Measurements from ENCODE around the gene LTBR.

Gene LTBR

DNA sequence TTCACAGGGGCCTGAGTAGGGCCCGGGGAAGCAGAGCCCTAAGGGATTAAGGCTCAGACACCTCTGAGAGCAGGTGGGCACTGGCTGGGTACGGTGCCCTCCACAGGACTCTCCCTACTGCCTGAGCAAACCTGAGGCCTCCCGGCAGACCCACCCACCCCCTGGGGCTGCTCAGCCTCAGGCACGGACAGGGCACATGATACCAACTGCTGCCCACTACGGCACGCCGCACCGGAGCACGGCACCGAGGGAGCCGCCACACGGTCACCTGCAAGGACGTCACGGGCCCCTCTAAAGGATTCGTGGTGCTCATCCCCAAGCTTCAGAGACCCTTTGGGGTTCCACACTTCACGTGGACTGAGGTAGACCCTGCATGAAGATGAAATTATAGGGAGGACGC, 7.1 kb downstream of the LTBR start:
- no peak for DNase-seq
- no peak for TF ChIP-seq GATA1 (IDR thresholded peaks at IDR 0.05; ENCODE audit: low read depth, low read length)
- TF ChIP-seq POLR2A (IDR thresholded peaks at IDR 0.05; ENCODE audit: low read length): no peak

GRCh38 chr12:6392504-6392903, 8.5 kb downstream of the LTBR start:
- TF ChIP-seq GATA1 (IDR thresholded peaks at IDR 0.05; ENCODE audit: low read depth, low read length) (no peak), POLR2A (IDR thresholded peaks at IDR 0.05; ENCODE audit: low read length) (no peak)
- DNase-seq: no peak

- TF ChIP-seq GATA1 (IDR thresholded peaks at IDR 0.05; ENCODE audit: low read depth, low read length) (no peak), POLR2A (IDR thresholded peaks at IDR 0.05; ENCODE audit: low read length) (no peak)
- no peak for DNase-seq
Observed at GRCh38 chr12:6393109-6393508, 9.1 kb downstream of the LTBR start.

DNA sequence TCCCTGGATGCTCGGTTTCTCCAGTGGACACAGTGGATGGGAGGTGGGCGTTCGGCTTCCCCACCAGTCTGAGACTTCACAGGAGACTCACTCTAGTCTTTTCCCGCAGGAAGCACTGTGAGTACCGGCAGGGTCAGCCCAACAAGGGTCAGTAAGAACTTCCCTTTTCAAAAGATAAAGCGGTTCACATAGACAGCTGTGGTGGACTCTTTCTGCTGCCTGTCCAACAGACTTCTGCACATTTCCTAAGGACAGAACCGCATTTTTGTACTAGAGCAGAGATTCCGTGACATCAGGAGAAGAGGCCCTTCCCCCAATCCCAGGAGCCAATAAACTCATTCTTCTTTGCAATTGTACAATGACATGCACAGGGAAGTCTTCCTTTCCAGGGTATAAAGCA, 10.4 kb downstream of the LTBR start:
- no peak for TF ChIP-seq GATA1 (IDR thresholded peaks at IDR 0.05; ENCODE audit: low read depth, low read length)
- no peak for TF ChIP-seq POLR2A (IDR thresholded peaks at IDR 0.05; ENCODE audit: low read length)
- no peak for DNase-seq

DNA sequence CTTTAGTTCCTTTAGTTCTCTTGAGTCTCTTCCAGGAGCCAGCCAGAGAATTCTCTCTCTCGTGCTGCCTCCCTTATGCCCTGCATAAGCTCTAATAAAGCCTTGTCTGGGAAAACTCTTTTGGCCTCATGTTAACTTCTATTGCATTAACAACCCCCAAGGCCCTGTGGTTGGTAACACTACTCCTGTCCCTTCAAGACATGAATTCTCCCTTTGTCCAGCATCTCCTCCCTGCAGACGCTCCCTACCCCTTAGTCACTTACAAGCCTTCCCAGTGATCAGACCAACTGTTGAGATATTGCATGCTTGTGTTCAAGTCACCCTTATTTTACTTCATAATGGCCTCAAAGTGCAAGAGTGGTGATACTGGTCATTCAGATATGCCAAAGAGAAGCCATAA, 12.1 kb downstream of the LTBR start:
- TF ChIP-seq GATA1 (IDR thresholded peaks at IDR 0.05; ENCODE audit: low read depth, low read length) (no peak), POLR2A (IDR thresholded peaks at IDR 0.05; ENCODE audit: low read length) (no peak)
- no peak for DNase-seq

DNA sequence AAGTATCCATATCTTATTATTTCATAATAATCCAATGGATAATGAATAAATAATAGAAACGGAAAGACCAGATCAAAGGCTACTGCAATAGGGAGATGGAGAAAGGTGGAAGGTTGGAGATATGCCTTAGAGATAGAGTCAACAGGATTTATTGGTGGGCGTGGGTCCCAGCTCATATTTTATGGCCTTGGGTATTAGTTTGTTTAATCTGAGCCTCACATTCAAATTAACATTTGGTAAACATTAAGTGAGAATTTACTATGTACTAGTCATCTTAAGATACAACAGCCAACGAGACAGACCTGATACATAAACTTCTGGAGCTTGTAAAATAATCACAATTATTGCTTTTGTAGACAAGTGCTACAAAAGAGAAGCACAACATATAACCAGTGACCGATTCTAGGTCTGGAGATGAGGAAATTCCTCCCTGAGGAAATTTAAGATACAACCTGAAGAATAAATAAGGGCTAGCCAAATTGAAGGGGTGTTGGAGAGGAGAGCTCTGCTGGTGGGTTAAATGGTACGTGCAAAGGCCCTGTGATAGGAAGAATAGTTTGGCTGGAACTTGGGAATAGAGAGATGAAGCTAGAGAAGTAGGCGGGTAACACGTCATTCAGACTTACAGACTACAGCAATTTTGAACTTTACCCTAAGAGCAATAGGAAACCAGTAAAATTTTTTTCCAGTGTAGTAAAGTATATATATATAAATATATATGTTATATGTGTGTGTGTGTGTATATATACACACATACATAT, 16.1 kb downstream of the LTBR start:
- DNase-seq: no peak
- TF ChIP-seq POLR2A (IDR thresholded peaks at IDR 0.05; ENCODE audit: low read length) (no peak), GATA1 (IDR thresholded peaks at IDR 0.05; ENCODE audit: low read depth, low read length) (no peak)

DNA sequence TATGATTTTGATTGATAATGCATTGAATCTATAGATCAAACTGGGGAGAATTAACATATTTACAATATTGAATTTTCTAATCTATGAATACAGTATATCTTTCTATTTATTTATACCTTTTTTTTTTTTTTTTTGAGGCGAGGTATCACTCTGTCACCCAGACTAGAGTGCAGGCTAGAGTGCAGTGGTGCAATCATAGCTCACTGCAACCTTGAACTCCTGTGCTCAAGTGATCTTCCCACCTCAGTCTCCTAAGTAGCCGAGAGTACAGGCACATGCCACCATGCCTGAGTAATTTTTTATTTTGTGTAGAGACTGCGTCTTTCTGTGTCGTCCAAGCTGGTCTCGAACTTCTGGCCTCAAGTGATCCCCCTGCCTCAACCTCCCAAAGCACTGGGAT, 20.4 kb downstream of the LTBR start:
- no peak for DNase-seq
- no peak for TF ChIP-seq POLR2A (IDR thresholded peaks at IDR 0.05; ENCODE audit: low read length)
- TF ChIP-seq GATA1 (IDR thresholded peaks at IDR 0.05; ENCODE audit: low read depth, low read length): no peak

DNA sequence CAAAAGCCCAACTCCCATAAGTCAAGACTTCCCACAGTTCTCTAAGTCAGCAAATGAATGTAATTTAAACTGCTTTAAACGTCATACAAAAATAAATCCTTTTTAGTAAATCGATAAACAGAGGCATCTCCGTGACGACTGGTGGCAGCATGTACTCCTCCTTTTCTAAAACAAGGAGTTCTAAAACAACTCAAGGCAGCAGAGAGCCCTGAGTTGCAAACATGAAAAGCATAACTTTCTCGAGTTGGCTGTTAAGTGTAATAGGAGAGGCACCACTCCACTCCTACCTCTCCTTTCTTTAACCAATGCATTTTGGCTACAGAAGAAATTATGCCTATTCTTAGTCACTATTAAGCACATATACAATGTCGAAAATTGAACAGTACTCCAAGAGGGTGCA, 22.0 kb downstream of the LTBR start:
- TF ChIP-seq GATA1 (IDR thresholded peaks at IDR 0.05; ENCODE audit: low read depth, low read length) (no peak), POLR2A (IDR thresholded peaks at IDR 0.05; ENCODE audit: low read length) (no peak)
- no peak for DNase-seq

- TF ChIP-seq POLR2A (IDR thresholded peaks at IDR 0.05; ENCODE audit: low read length) (no peak), GATA1 (IDR thresholded peaks at IDR 0.05; ENCODE audit: low read depth, low read length) (no peak)
- no peak for DNase-seq
Observed at GRCh38 chr12:6407236-6407954, 23.4 kb downstream of the LTBR start.

GRCh38 chr12:6416596-6416995, 32.6 kb downstream of the LTBR start:
- no peak for DNase-seq

DNA sequence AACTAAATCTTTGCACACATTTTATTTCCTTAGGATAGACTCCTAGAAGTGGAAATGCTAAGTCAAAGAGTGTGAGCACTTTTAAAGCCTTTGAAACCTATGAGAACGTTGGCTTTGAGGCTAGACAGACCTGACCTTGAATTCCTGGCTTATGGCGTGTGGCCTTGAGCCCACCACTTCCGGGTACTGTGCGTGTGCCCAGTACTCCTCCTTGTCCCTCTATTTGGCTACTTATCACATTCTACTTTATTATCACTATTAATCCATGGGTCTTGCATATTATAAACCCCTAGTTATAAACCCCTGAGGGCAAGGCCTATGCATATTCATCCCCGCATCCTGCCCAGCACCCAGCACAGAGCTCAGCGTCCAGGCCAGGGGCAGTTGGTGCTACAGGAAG, 34.8 kb downstream of the LTBR start:
- no peak for DNase-seq
- TF ChIP-seq POLR2A (IDR thresholded peaks at IDR 0.05; ENCODE audit: low read length) (no peak), GATA1 (IDR thresholded peaks at IDR 0.05; ENCODE audit: low read depth, low read length) (no peak)

More at GRCh38 chr12:6416596-6416995, 32.6 kb downstream of the LTBR start:
- TF ChIP-seq POLR2A (IDR thresholded peaks at IDR 0.05; ENCODE audit: low read length): no peak
- TF ChIP-seq GATA1 (IDR thresholded peaks at IDR 0.05; ENCODE audit: low read depth, low read length): no peak

DNA sequence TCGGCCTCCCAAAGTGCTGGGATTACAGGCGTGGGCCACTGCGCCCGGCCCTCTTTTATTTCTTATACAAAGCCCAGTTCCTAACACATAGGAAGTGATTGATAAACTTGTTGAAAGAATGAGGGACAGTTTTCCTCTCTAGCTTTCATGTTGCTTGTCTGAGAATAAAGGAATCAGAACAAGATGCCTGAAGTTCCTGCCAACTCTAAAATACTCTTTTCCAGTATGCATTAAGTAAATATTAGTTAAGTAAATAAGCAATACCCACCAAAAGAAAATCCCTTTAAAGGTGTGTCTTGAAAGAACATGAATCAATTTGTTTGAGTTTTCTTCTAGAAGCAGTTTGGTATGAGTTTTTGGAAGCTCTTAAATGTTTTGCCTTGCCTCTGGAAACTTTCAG, 36.4 kb downstream of the LTBR start:
- no peak for DNase-seq
- TF ChIP-seq GATA1 (IDR thresholded peaks at IDR 0.05; ENCODE audit: low read depth, low read length) (no peak), POLR2A (IDR thresholded peaks at IDR 0.05; ENCODE audit: low read length) (no peak)

- peak; percentile 91 to 94 for DNase-seq
- no peak for TF ChIP-seq GATA1 (IDR thresholded peaks at IDR 0.05; ENCODE audit: low read depth, low read length)
- TF ChIP-seq POLR2A (IDR thresholded peaks at IDR 0.05; ENCODE audit: low read length): no peak
Observed at GRCh38 chr12:6423267-6424007, 39.5 kb downstream of the LTBR start.

DNA sequence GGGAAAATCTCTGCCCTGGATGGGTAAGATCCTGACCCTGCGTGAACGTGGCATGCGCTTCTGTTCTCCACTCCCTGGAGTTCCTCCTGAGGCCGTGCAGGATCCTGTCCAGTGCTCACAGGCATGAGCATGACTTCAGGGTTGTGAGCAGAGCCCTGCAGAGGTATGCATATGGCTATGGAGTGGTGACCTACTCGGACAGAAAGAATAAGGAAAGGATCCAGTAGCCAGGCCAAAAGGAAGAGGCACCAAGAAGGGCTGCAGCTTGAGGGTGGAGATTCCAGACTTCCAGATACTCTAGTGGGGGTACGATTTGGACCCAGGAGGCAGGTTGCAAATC, 40.0 kb downstream of the LTBR start:
- no peak for DNase-seq
- TF ChIP-seq GATA1 (IDR thresholded peaks at IDR 0.05; ENCODE audit: low read depth, low read length) (no peak), POLR2A (IDR thresholded peaks at IDR 0.05; ENCODE audit: low read length) (no peak)

Measured in erythroblast (primary cell).